IPS-15b (cell line): ENCODE results near the gene PTPRO.
A peak's percentile ranks its signal among the peaks of the same experiment; 100 is the strongest.

Source experiments
- H3K27me3 ChIP-seq: one replicate; pipeline ENCODE4 v1.6.1; 2013; ENCODE audit warnings: low read length; ENCODE audit not compliant: control insufficient read depth, insufficient read depth
- H3K36me3 ChIP-seq: one replicate; pipeline ENCODE4 v1.6.1; 2013; ENCODE audit warnings: low read length; ENCODE audit not compliant: control insufficient read depth, insufficient read depth
- H3K4me1 ChIP-seq: one replicate; pipeline ENCODE4 v1.6.1; 2013; ENCODE audit warnings: mild to moderate bottlenecking, low read length; ENCODE audit not compliant: control insufficient read depth, insufficient read depth
- H3K4me3 ChIP-seq: one replicate; pipeline ENCODE4 v1.5.1; 2013; ENCODE audit warnings: low read depth, low read length
- H3K9ac ChIP-seq: one replicate; pipeline ENCODE4 v1.6.1; 2013; ENCODE audit warnings: low read depth, mild to moderate bottlenecking, low read length
- H3K9me3 ChIP-seq: one replicate; pipeline ENCODE4 v1.6.1; 2013; ENCODE audit warnings: mild to moderate bottlenecking, low read length; ENCODE audit not compliant: control insufficient read depth, insufficient read depth

The PTPRO gene

GRCh38 chr12:15307079-15307478 lies 15.2 kb upstream of the PTPRO start:
- Histone ChIP-seq H3K4me3 (no peak overlapping the region), H3K36me3 (no peaks in the 10 kb centered on the region)

GRCh38 chr12:15318841-15319240 lies 3.5 kb upstream of the PTPRO start:
- H3K9me3 ChIP-seq = no peaks in the 10 kb centered on the region
- H3K4me1 ChIP-seq = peaks cover 5% of the 10 kb centered on the region
- no peak overlapping the region for H3K9ac ChIP-seq
- H3K36me3 ChIP-seq = no peaks in the 10 kb centered on the region
- H3K27me3 ChIP-seq = peaks cover 19% of the 10 kb centered on the region
- H3K4me3 ChIP-seq = no peak overlapping the region

More at GRCh38 chr12:15307079-15307478, 15.2 kb upstream of the PTPRO start:
- Histone ChIP-seq H3K9ac (no peak overlapping the region), H3K4me1 (no peaks in the 10 kb centered on the region), H3K27me3 (no peaks in the 10 kb centered on the region), H3K9me3 (no peaks in the 10 kb centered on the region)

DNA sequence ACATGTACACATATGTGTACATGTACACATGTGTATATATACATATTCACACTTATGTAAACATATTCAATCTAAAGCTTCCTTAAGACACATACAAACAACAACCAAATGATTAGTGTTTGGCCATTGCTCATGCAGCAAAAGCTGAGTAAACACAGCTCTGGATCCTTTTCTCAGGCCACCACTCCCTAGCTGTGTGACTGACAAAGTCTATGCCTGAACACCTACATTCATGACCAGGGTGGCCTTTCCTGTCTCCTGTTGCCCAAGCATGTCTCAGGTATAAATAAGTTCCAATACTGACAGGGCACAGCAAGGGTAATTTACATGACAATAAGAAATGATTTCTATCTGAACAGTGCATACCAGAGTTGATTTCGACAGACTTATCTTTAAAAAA lies 1.4 kb upstream of the PTPRO start:
- H3K9me3 ChIP-seq = no peaks in the 10 kb centered on the region
- H3K36me3 ChIP-seq = no peaks in the 10 kb centered on the region
- H3K27me3 ChIP-seq = peaks cover 19% of the 10 kb centered on the region
- H3K4me3 ChIP-seq = no peak overlapping the region
- H3K4me1 ChIP-seq = peaks cover 5% of the 10 kb centered on the region
- H3K9ac ChIP-seq = no peak overlapping the region

DNA sequence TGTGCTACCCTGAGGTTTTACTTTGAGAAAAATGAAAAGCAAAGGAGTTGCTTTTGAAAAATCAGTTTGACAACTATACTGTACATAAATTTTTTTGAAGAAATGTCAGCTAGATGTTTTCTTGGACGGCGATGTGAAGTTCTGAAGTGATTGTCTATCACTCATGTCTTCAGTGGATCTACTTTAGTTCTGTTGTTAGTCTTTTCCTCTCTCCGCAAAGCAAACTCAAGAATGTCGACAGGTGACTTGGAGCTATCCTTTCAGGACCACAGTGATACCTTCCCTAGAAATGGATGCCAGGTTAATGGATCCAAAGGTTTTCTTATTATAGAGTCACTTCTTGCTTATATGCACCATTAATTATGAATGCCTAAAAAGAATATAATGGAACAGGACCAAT lies 1.2 kb downstream of the PTPRO start:
- Histone ChIP-seq H3K4me3 (peak overlapping the region; percentile 72), H3K36me3 (no peaks in the 10 kb centered on the region), H3K4me1 (peaks cover 5% of the 10 kb centered on the region), H3K27me3 (peaks cover 16% of the 10 kb centered on the region), H3K9ac (no peak overlapping the region), H3K9me3 (no peaks in the 10 kb centered on the region)

DNA sequence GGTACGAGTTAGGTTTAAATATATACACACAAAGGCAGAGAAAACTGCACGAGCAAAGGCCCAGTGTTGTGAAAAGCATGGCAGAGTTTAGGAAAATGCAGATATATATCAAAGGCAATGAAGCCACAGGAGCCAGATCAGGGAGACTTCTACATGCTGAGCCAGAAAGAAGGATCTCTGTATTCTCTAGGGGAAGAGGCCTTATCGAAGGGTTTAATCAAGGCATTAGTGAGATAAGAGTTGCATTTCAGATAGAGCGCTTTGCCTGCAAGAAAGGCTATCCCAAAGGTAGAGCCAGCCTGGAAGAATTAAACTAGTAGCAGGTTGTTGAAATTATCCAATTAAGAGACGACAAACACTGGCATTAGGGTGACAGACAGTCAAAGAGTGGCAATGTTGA lies 7.6 kb downstream of the PTPRO start:
- H3K27me3 ChIP-seq = no peaks in the 10 kb centered on the region
- no peak overlapping the region for H3K9ac ChIP-seq
- H3K36me3 ChIP-seq = no peaks in the 10 kb centered on the region

DNA sequence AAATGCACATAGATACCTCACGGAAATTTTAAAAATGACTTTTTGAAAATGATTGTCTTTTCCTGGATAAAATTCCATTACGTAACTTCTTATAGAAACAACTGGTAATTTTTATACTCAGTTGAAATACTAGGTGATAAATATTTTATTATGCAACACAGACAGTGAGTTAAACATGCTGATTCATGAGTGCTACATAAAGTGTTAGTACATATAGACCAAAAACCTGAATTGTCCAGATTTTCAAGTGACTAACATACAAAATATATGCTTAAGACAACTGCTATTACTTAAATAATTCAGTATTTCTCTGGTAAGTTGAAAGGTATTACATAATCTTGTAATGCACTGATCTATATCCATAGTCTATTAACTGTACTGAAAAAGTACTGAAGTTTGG lies 11.9 kb downstream of the PTPRO start:
- H3K4me3 ChIP-seq = no peak overlapping the region
- no peak overlapping the region for H3K9ac ChIP-seq
- H3K9me3 ChIP-seq = no peaks in the 10 kb centered on the region
- no peaks in the 10 kb centered on the region for H3K27me3 ChIP-seq
- no peaks in the 10 kb centered on the region for H3K4me1 ChIP-seq
- H3K36me3 ChIP-seq = no peaks in the 10 kb centered on the region

More for the DNA sequence above, 7.6 kb downstream of the PTPRO start:
- no peaks in the 10 kb centered on the region for H3K4me1 ChIP-seq
- no peak overlapping the region for H3K4me3 ChIP-seq
- no peaks in the 10 kb centered on the region for H3K9me3 ChIP-seq

DNA sequence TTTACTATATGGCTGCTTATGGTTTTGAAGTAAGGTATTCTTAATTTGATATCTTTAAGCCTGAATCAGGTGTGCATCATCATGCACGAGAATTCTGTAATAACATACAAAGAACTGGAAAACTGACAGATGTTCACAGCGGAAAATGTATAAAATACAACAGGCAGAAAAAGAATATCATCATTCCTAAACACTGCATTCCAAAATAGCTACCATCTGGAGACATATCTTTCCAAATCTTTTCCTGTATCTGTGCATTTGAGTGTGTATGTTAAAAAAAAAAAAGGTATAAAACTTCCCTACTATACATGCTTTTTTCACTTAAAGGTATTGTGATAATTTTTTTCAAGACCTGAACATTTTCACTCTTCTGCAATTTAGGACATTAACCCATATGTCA lies 13.7 kb downstream of the PTPRO start:
- no peak overlapping the region for H3K9ac ChIP-seq
- no peaks in the 10 kb centered on the region for H3K36me3 ChIP-seq
- H3K27me3 ChIP-seq = no peaks in the 10 kb centered on the region
- no peaks in the 10 kb centered on the region for H3K9me3 ChIP-seq
- H3K4me1 ChIP-seq = no peaks in the 10 kb centered on the region
- no peak overlapping the region for H3K4me3 ChIP-seq

GRCh38 chr12:15336768-15337553 lies 14.7 kb downstream of the PTPRO start:
- Histone ChIP-seq H3K9me3 (no peaks in the 10 kb centered on the region), H3K27me3 (no peaks in the 10 kb centered on the region), H3K36me3 (no peaks in the 10 kb centered on the region), H3K9ac (no peak overlapping the region), H3K4me3 (no peak overlapping the region), H3K4me1 (no peaks in the 10 kb centered on the region)

- Histone ChIP-seq H3K4me3 (no peak overlapping the region), H3K27me3 (no peaks in the 10 kb centered on the region), H3K4me1 (no peaks in the 10 kb centered on the region)
Observed at GRCh38 chr12:15341371-15341770, 19.1 kb downstream of the PTPRO start.

GRCh38 chr12:15344561-15344960 lies 22.3 kb downstream of the PTPRO start:
- H3K27me3 ChIP-seq = no peaks in the 10 kb centered on the region
- no peaks in the 10 kb centered on the region for H3K36me3 ChIP-seq
- no peaks in the 10 kb centered on the region for H3K9me3 ChIP-seq
- no peaks in the 10 kb centered on the region for H3K4me1 ChIP-seq
- no peak overlapping the region for H3K4me3 ChIP-seq
- no peak overlapping the region for H3K9ac ChIP-seq

More at GRCh38 chr12:15341371-15341770, 19.1 kb downstream of the PTPRO start:
- no peaks in the 10 kb centered on the region for H3K9me3 ChIP-seq
- H3K36me3 ChIP-seq = no peaks in the 10 kb centered on the region
- no peak overlapping the region for H3K9ac ChIP-seq

GRCh38 chr12:15346488-15346887 lies 24.2 kb downstream of the PTPRO start:
- no peaks in the 10 kb centered on the region for H3K9me3 ChIP-seq
- no peak overlapping the region for H3K9ac ChIP-seq
- H3K36me3 ChIP-seq = no peaks in the 10 kb centered on the region
- H3K4me3 ChIP-seq = no peak overlapping the region
- no peaks in the 10 kb centered on the region for H3K27me3 ChIP-seq
- H3K4me1 ChIP-seq = no peaks in the 10 kb centered on the region

GRCh38 chr12:15350643-15351042 lies 28.3 kb downstream of the PTPRO start:
- H3K9ac ChIP-seq = no peak overlapping the region
- no peaks in the 10 kb centered on the region for H3K36me3 ChIP-seq
- H3K4me3 ChIP-seq = no peak overlapping the region
- H3K4me1 ChIP-seq = no peaks in the 10 kb centered on the region
- H3K9me3 ChIP-seq = no peaks in the 10 kb centered on the region
- no peaks in the 10 kb centered on the region for H3K27me3 ChIP-seq
